GM21786 (cell line): Measurements from ENCODE around the gene GAL.

Experiments used
- ATAC-seq: cut with Tn5 transposase; IDR thresholded peaks from one replicate; pipeline ENCODE4 v1.9.1; 2021; ENCODE audit not compliant: unreplicated experiment

GAL gene

DNA sequence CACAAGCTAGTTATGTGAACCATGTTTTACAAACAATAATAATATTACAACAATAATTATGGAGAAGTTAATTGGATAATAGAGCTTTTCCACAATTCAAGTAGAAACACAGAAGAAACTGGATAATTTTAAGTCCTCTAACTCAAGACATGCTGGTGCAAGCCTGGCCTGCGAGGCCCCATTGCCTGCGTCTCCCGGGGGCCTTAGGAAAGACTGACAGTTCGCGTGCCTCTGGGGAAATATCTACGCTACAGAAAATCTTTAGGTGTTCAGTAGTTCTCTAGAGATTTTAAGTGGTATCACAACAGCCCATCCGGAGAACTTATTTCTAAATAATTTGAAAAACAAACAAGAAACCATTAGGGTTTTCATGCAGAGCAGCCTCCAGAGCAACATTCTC is 23.2 kb downstream of the GAL start:
- ATAC-seq: no peak

DNA sequence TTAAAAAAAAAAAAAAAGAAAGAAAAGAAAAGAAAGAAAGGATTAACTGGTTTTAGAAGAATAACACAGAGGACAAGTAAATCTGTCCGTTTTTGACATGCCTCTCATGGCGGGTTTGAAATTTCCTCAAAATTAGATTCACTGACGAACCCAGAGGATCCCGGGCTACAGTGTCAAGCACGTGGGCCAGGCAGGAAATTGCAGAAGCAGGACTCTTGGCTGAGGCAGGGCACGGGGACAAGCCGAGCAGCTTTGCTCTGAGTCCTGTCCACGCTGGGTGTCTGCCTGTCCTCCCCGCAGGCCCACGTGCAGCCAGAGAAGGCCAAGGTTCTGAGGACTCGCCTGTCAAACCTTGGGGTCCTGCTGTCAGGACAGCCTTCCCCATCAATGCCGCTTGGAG is 24.7 kb downstream of the GAL start:
- ATAC-seq: no peak

DNA sequence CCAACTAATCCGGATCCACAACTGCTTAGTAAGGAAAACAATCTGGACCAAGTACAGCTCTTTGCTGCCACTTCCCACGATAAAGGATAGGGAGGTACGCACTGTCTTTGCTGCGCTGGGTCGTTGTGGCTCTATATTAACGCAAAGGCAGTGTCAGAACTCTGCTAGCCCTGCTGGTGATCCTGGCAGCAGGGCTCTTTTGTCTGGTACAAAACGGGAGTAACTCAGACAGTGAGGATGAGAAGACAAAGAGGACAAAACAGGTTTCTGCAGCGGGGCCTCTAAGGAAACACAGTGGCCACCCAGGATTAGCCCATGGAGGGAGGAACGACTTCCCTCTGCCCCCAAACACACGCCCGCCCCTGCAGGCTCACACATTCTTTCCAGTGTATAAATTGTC is 26.1 kb downstream of the GAL start:
- ATAC-seq: no peak

DNA sequence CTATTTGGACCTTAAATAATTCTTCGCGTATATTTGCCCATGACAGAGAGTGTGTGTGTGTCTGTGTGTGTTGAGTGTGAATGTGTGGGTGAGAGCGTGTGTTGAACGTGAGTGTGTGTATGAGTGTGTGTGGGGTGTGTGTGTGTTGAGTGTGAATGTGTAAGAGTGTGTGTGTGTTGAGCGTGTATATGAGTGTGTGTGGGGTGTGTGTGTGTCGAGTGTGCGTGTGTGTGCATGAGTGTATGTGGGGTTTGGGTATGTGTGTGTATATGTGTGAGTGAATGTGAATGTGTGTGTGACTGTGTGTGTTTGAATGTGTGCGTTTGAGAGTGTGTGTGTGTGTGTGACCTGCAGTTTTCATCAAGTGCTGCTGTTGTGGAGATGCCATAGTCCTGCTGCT is 26.8 kb downstream of the GAL start:
- no peak for ATAC-seq

DNA sequence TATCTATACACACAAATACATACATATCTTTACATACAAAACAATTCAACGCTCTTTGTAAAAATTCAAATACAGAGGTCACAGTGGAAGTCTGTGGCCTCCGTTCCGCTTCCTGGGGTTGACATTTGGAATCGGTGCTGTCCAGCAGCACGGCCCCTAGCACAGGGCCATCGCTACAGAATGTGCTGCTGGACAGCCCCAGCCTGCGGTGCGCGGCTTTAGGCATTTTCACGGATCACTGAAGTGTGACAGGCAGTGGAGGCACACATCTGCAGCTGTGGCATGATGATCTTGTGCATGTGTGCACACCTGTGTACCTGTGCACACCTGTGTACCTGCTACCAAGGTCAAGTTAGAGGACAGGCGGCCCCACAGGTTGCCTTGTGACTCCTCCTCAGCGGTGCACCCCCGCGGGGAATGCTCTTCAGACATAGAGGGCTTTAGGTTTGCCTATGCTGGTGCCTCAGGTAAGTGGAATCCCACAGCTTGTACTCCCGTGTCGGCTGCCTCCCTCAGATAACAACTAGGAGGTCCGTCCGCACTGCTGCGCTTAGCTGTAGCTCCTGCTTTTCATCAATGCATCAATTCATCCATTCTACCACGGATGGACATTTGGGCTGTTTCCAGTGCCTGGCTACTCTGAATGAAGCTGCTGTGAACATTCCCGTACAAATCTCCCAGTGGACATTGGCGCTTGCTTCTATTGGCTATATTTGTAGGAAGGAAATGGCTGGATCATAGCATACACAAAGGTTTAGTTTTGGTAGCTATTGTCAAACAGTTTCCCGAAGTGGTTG is 29.9 kb downstream of the GAL start:
- ATAC-seq: no peak

DNA sequence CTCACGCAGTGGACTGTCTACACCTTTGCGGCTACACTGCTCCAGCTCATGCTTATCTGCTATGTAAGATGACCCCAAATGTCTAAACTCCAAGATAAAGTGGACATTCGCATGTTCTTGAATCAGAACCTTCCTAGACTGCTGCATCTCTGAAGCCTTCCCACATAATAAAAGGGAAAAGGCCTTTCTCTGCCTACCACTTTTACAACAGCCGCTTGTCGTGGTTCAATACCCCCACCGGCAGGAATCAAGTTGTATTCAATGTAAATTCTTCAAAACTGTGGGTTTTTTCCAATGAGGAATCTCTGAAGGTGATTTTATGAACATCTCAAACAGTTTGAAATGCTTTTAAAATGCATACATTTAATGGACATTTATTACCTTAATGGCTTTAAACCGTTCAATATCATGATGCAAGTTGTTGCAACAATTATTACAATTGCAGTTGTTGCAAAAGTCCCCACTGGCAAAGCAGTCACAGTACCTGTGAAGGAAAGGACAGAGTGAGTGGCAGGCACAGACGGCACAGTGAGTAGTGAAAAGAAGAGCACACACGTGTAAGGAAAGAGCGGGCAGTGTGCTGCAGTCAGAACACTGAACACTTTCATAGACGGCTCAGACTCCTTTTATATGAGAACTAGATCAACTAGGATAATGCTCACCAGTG is 31.2 kb downstream of the GAL start:
- no peak for ATAC-seq

DNA sequence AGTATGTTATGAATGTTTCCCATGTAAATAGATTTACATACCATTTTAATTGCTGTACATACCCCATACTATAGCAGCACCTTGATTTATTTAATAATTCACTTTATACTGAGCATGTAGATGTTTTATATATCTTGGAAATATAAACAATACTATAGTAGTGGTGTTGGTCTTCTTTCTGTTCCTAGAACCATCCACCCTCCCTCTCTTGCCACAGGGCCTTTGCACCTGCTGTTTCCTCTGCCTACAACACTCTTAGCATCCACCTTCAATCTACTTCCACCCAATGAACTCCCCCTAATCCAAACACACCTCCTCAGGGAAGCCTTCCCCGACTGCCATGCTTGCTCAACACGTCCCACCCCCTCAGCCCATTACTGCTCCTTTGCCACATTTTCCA is 36.7 kb downstream of the GAL start:
- ATAC-seq: no peak

DNA sequence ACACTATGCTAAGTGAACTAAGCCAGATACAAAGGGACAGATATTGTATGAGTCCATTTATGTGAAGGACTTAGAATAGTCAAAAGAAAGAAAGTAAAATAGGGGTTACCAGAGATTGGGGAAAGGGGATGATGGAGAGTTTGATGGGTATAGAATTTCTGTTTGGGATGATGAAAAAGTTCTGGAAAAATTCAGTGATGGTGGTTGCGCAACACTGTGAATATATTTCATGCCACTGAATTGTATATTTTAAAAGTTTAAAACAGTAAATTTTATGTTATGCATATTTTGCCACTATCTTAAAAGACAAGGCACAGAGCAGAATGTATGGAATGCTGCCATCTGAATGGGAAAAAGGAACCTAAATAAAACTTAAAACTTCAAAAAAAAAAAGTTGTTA is 37.8 kb downstream of the GAL start:
- no peak for ATAC-seq

DNA sequence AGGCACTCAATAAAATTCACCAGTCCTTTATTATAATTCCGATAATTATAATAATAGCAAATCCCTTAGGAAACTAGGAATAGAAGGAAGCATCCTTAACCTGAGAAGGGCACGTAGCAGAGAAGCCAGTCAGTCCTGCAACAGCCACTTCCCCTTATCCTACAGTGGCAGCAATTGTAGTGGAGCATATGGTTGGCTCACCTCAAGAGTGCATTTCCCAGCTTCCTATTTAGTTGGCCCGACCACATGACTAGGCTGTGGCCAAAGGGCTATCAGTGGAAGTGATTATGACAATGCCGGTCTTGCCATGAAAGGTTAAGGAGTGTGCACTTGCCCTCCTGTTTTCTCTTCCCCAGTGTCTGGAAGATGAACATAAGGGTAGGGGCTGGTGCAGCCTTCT is 39.9 kb downstream of the GAL start:
- ATAC-seq: no peak

DNA sequence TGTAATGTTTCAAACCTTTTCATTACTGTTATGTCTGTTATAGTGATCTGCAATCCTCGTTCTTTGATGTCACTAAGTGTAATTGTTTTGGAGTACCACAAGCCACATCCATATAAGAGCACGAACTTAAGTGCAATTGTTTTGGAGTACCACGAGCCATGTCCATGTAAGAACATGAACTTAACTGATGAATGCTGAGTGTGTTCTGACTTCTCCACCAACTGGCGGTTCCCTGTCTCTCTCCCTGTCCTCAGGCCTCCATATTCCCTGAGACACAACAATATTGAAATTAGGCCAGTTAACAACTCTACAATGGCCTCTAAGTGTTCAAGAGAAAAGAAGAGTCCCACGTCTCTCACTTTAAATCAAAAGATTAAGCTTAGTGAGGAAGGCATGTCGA is 43.4 kb downstream of the GAL start:
- ATAC-seq: no peak

DNA sequence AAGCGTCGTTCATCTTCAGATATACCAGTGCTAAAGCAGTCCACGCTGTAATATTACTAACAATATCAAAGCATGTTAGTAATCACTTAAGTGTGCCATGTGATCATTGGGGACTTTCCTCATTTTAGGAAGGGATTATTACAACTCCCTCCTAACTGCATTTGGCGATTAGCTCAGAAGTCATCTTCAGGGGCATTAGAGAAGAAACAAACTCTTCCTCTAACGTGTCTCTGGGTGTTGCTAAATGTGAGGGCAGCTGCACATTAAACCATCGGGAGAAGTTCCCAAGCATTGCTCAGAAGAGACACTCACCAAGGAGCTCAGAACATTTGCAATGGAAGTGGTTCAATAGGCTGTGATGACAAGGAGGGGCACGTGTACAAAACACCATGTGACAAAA is 49.8 kb downstream of the GAL start:
- no peak for ATAC-seq

DNA sequence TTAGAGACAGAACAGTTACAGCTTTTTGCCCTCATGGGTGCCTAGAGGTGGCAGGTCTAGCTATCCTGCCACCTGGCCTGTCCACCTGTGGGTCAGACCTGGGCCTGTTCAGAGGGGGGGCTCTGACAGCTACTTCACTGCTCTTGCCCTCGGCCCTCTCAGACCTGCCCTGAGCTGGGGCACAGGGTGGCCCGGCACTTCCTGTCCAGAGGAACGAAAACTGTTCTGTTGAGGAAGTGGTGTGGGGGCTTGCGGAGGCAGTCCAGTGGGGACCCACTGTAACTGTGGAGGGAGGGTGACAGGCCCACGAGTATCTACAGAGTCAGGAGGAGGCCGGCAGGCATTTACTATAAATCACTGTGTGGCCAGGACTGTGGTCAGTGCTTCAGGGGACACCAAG is 50.8 kb downstream of the GAL start:
- ATAC-seq: no peak

DNA sequence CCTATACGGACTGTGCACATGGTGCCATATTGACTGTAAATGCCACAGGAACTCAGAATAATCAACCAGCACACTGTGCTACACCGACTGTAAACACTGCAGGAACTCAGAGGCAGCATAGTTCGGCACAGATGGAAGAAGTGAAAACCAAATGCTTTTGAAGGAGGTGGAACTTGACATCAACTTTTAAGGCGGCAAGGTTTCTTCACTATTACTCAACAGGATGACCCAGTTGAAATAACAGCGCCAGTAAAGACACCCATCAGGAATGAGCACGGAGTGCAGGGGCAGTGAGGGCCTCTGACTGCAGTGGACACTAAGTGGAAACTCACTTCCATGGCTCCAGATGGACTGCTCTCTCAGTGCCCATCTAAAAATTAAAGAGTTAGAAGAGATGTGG is 51.3 kb downstream of the GAL start:
- no peak for ATAC-seq
